HEK293T (cell line): Measurements from ENCODE around the gene HMGN3.

Experiments used
- ELF4 ChIP-seq: fragments of 450-650 bp; IDR thresholded peaks from 2 replicates; pipeline ENCODE4 v1.6.1; 2017; ENCODE audit warnings: antibody characterized with exemption
- LEF1 ChIP-seq: fragments of 450-650 bp; IDR thresholded peaks from 2 replicates; pipeline ENCODE4 v1.6.1; 2017; ENCODE audit warnings: mild to moderate bottlenecking, borderline replicate concordance
- ZNF384 ChIP-seq: fragments of 450-650 bp; IDR thresholded peaks from 2 replicates; pipeline ENCODE4 v1.6.1; 2016

DNA sequence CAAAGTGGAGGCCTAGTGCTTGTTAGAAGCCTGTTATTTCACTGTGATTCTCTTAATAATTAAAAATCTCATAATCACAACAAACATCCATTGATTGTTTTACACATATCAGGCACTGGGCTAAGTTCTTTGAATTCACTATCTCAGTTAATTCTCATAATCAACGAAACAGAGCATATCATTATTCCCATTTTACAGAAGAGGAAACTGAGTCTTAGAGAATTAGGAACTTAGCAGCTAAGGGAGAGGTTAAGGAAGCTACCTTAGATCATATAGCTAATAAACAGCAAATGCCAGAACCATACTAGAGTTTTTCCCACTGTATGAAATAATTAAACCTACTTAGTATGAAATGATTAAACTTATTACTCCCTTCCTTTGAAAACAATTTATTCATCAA is 7.0 kb downstream of the HMGN3 start:
- no peak for TF ChIP-seq LEF1
- TF ChIP-seq ZNF384: no peak
- TF ChIP-seq ELF4: no peak
